Measurements from ENCODE around the gene CRMP1.

DNA sequence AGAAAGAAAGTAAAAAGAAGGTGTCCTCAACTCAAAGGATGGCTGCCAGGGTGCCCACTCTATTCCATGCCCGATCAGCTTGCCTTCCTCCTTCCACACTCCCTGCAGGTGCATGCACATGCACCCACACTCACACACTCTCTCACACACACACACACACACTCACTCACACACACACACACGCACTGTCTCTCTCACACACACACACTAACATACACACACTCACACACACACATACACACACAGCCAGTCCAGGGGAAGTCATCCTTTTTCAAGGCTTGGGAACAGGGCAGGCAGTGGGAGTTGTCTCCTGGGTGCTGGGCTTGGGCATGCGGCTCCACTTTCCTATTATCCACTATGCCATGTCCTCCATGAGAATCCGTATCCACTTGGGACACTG is 50.4 kb downstream of the CRMP1 start:
- TF ChIP-seq, protein P1, sequence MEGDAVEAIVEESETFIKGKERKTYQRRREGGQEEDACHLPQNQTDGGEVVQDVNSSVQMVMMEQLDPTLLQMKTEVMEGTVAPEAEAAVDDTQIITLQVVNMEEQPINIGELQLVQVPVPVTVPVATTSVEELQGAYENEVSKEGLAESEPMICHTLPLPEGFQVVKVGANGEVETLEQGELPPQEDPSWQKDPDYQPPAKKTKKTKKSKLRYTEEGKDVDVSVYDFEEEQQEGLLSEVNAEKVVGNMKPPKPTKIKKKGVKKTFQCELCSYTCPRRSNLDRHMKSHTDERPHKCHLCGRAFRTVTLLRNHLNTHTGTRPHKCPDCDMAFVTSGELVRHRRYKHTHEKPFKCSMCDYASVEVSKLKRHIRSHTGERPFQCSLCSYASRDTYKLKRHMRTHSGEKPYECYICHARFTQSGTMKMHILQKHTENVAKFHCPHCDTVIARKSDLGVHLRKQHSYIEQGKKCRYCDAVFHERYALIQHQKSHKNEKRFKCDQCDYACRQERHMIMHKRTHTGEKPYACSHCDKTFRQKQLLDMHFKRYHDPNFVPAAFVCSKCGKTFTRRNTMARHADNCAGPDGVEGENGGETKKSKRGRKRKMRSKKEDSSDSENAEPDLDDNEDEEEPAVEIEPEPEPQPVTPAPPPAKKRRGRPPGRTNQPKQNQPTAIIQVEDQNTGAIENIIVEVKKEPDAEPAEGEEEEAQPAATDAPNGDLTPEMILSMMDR (IDR thresholded peaks at IDR 0.05), result no peak
- TF ChIP-seq POLR2A (IDR thresholded peaks at IDR 0.05) (no peak), EP300 (IDR thresholded peaks at IDR 0.05) (no peak)
